ENCODE data around the gene WAPL. TPM values are rescaled to one million over a fixed set of nuclear protein-coding genes. Genes with fewer than 3 reads are reported as not detected.

WAPL gene
- total and polyA plus RNA-seq, 9 of the 15 experiments (the other 6 are each of a cell fraction or from before 2014, with no cell fraction given), result 14.3 to 36.4 (median 25.3) TPM

DNA sequence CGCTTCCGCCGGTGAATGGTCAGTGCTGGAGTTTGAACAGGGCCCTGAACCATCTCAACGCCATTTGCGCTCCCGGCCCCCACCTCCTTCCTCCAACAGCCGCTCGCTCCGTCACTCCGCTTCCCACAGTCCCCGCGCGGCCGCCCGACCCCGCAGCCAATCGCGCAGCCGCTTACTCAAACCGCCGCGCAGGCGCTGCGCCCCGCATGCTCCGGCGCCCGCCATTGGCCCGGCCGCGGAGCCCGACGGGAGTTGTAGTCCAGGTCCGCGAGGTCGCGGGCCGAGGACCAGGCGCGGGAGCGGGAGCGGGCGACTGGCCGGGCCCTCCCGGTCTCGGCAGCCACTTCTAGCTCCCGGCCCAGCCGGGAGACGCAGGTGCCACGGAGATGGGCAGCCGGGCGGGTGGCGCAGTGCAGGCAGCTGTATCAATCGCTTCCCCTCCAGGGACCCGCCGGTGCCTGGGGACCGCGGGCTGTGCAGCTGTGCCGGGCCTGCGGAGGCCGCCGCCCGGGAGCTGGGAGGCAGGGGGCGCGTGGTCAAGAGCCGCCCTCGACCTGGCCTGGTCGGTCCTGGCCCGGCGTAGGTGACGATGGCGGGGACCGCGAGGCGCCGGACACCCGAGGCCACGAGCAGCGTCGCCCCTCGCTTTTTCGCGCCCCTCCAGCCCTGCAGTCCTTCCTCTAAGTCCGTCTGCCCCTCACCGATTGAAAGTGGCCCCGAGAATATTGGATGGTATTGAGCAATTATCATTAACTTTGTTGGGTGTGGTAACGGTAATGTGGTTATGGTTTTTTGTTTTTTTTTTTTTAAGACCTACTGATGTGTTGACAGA is at the start of gene WAPL (continued):
- TF ChIP-seq, protein P1, sequence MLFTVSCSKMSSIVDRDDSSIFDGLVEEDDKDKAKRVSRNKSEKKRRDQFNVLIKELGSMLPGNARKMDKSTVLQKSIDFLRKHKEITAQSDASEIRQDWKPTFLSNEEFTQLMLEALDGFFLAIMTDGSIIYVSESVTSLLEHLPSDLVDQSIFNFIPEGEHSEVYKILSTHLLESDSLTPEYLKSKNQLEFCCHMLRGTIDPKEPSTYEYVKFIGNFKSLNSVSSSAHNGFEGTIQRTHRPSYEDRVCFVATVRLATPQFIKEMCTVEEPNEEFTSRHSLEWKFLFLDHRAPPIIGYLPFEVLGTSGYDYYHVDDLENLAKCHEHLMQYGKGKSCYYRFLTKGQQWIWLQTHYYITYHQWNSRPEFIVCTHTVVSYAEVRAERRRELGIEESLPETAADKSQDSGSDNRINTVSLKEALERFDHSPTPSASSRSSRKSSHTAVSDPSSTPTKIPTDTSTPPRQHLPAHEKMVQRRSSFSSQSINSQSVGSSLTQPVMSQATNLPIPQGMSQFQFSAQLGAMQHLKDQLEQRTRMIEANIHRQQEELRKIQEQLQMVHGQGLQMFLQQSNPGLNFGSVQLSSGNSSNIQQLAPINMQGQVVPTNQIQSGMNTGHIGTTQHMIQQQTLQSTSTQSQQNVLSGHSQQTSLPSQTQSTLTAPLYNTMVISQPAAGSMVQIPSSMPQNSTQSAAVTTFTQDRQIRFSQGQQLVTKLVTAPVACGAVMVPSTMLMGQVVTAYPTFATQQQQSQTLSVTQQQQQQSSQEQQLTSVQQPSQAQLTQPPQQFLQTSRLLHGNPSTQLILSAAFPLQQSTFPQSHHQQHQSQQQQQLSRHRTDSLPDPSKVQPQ (CRISPR knock-in tag; IDR thresholded peaks at IDR 0.05; ENCODE audit: borderline replicate concordance), result no peak
- TF ChIP-seq, protein P2, sequence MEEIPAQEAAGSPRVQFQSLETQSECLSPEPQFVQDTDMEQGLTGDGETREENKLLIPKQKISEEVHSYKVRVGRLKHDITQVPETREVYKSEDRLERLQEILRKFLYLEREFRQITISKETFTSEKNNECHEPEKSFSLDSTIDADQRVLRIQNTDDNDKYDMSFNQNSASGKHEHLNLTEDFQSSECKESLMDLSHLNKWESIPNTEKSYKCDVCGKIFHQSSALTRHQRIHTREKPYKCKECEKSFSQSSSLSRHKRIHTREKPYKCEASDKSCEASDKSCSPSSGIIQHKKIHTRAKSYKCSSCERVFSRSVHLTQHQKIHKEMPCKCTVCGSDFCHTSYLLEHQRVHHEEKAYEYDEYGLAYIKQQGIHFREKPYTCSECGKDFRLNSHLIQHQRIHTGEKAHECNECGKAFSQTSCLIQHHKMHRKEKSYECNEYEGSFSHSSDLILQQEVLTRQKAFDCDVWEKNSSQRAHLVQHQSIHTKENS (CRISPR knock-in tag; IDR thresholded peaks at IDR 0.05), result no peak
- TF ChIP-seq, protein P3, sequence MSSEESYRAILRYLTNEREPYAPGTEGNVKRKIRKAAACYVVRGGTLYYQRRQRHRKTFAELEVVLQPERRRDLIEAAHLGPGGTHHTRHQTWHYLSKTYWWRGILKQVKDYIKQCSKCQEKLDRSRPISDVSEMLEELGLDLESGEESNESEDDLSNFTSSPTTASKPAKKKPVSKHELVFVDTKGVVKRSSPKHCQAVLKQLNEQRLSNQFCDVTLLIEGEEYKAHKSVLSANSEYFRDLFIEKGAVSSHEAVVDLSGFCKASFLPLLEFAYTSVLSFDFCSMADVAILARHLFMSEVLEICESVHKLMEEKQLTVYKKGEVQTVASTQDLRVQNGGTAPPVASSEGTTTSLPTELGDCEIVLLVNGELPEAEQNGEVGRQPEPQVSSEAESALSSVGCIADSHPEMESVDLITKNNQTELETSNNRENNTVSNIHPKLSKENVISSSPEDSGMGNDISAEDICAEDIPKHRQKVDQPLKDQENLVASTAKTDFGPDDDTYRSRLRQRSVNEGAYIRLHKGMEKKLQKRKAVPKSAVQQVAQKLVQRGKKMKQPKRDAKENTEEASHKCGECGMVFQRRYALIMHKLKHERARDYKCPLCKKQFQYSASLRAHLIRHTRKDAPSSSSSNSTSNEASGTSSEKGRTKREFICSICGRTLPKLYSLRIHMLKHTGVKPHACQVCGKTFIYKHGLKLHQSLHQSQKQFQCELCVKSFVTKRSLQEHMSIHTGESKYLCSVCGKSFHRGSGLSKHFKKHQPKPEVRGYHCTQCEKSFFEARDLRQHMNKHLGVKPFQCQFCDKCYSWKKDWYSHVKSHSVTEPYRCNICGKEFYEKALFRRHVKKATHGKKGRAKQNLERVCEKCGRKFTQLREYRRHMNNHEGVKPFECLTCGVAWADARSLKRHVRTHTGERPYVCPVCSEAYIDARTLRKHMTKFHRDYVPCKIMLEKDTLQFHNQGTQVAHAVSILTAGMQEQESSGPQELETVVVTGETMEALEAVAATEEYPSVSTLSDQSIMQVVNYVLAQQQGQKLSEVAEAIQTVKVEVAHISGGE (CRISPR knock-in tag; IDR thresholded peaks at IDR 0.05), result no peak
- TF ChIP-seq, protein P4, sequence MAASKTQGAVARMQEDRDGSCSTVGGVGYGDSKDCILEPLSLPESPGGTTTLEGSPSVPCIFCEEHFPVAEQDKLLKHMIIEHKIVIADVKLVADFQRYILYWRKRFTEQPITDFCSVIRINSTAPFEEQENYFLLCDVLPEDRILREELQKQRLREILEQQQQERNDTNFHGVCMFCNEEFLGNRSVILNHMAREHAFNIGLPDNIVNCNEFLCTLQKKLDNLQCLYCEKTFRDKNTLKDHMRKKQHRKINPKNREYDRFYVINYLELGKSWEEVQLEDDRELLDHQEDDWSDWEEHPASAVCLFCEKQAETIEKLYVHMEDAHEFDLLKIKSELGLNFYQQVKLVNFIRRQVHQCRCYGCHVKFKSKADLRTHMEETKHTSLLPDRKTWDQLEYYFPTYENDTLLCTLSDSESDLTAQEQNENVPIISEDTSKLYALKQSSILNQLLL (CRISPR knock-in tag; IDR thresholded peaks at IDR 0.05; ENCODE audit: borderline replicate concordance), result no peak
- TF ChIP-seq SNIP1 (IDR thresholded peaks at IDR 0.05; ENCODE audit: low read depth) (no peak), ZNF561 (CRISPR knock-in tag; conservative IDR thresholded peaks at IDR 0.05) (no peak), NFYB (IDR thresholded peaks at IDR 0.05; ENCODE audit: extremely low read depth, insufficient read length) (peak; percentile 50), ZNF444 (CRISPR knock-in tag; IDR thresholded peaks at IDR 0.05) (no peak), SUPT5H (IDR thresholded peaks at IDR 0.05) (peak; percentile 70), NR3C1 (CRISPR knock-in tag; IDR thresholded peaks at IDR 0.05) (no peak), ZNF197 (CRISPR knock-in tag; IDR thresholded peaks at IDR 0.05; ENCODE audit: low read depth) (no peak), MCM2 (IDR thresholded peaks at IDR 0.05; ENCODE audit: low read depth) (no peak), CAMTA2 (CRISPR knock-in tag; conservative IDR thresholded peaks at IDR 0.05) (no peak)
- TF ChIP-seq, protein P5, sequence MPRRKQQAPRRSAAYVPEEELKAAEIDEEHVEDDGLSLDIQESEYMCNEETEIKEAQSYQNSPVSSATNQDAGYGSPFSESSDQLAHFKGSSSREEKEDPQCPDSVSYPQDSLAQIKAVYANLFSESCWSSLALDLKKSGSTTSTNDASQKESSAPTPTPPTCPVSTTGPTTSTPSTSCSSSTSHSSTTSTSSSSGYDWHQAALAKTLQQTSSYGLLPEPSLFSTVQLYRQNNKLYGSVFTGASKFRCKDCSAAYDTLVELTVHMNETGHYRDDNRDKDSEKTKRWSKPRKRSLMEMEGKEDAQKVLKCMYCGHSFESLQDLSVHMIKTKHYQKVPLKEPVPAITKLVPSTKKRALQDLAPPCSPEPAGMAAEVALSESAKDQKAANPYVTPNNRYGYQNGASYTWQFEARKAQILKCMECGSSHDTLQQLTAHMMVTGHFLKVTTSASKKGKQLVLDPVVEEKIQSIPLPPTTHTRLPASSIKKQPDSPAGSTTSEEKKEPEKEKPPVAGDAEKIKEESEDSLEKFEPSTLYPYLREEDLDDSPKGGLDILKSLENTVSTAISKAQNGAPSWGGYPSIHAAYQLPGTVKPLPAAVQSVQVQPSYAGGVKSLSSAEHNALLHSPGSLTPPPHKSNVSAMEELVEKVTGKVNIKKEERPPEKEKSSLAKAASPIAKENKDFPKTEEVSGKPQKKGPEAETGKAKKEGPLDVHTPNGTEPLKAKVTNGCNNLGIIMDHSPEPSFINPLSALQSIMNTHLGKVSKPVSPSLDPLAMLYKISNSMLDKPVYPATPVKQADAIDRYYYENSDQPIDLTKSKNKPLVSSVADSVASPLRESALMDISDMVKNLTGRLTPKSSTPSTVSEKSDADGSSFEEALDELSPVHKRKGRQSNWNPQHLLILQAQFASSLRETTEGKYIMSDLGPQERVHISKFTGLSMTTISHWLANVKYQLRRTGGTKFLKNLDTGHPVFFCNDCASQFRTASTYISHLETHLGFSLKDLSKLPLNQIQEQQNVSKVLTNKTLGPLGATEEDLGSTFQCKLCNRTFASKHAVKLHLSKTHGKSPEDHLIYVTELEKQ (CRISPR knock-in tag; IDR thresholded peaks at IDR 0.05), result no peak

Measured in K562 (cell line).